ENCODE measurements around the gene GPR15LG. TPM values are rescaled to one million over a fixed set of nuclear protein-coding genes. Genes with fewer than 3 reads are reported as not detected.
"Not testable (repeated sequence)": the region's sequence is repeated elsewhere in the genome, so short reads cannot be mapped to it uniquely, and the experiment has no call there.

The GPR15LG gene
- total and polyA plus RNA-seq, 7 experiments from 2014 or later: not detected

DNA sequence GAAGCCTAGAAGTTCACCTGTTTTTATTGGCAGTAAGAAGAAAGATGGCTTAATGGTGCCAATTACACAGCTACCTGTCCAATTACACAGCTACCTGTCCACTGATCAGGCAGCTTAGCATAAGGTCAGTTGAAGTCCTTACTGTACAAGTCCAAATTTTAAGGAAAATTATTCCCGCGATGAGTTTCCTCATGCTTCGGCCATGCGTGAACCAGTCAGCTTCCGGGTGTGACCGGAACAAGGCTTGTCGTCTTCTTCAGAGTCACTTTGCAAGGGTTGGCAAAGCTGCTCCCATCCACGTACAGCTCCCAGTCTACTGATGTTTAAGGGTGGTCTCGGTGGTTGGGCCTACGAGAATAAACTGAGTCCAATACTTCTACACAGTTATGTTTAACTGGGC lies 5.2 kb upstream of the GPR15LG start:
- H3K36me3 ChIP-seq (ENCODE audit: control insufficient read depth in 2 of 3, insufficient read depth in 3 of 3, low read length in 3 of 3); H3K4me3 ChIP-seq (ENCODE audit: low read length); ATAC-seq; H3K27ac ChIP-seq (ENCODE audit: low read depth, low read length); H3K9me3 Mint-ChIP-seq; H3K4me1 Mint-ChIP-seq; intact Hi-C loops (cut with micrococcal nuclease); H3K36me3 Mint-ChIP-seq; H3K4me3 Mint-ChIP-seq; H3K27ac Mint-ChIP-seq; H3K27me3 ChIP-seq (ENCODE audit: control insufficient read depth in 2 of 2, insufficient read depth in 2 of 2, low read length in 2 of 2); H3K9me3 ChIP-seq (ENCODE audit: control insufficient read depth in 2 of 3, low read length in 3 of 3); DNase-seq; H3K4me1 ChIP-seq (ENCODE audit: control insufficient read depth in 2 of 2, insufficient read depth in 2 of 2, low read length in 2 of 2): not testable (repeated sequence)
- H3K27me3 Mint-ChIP-seq: peaks cover 0 to 10% (median 4%) of the 10 kb centered on the region in 5 donors
- CTCF ChIA-PET: interaction anchor here (1.0 to 1.2 kb wide), 2 partner anchors 20 to 22 kb away, joined by 4 read pairs; no protein-coding TSS in a partner anchor
- POLR2A ChIA-PET: interaction anchor here (0.8 kb wide), 1 partner anchor 9 kb away, joined by 3 read pairs; no protein-coding TSS in a partner anchor

GRCh38 chr10:84171237-84171636 lies 2.4 kb upstream of the GPR15LG start:
- POLR2A ChIA-PET; H3K27me3 Mint-ChIP-seq; H3K27ac ChIP-seq (ENCODE audit: low read depth, low read length); H3K27me3 ChIP-seq (ENCODE audit: control insufficient read depth in 2 of 2, insufficient read depth in 2 of 2, low read length in 2 of 2); H3K27ac Mint-ChIP-seq; DNase-seq; H3K9me3 Mint-ChIP-seq; H3K36me3 Mint-ChIP-seq; H3K9me3 ChIP-seq (ENCODE audit: control insufficient read depth in 2 of 3, low read length in 3 of 3); ATAC-seq; H3K4me1 Mint-ChIP-seq; H3K36me3 ChIP-seq (ENCODE audit: control insufficient read depth in 2 of 3, insufficient read depth in 3 of 3, low read length in 3 of 3); H3K4me1 ChIP-seq (ENCODE audit: control insufficient read depth in 2 of 2, insufficient read depth in 2 of 2, low read length in 2 of 2); H3K4me3 Mint-ChIP-seq; CTCF ChIA-PET; H3K4me3 ChIP-seq (ENCODE audit: low read length); intact Hi-C loops (cut with micrococcal nuclease): not testable (repeated sequence)

DNA sequence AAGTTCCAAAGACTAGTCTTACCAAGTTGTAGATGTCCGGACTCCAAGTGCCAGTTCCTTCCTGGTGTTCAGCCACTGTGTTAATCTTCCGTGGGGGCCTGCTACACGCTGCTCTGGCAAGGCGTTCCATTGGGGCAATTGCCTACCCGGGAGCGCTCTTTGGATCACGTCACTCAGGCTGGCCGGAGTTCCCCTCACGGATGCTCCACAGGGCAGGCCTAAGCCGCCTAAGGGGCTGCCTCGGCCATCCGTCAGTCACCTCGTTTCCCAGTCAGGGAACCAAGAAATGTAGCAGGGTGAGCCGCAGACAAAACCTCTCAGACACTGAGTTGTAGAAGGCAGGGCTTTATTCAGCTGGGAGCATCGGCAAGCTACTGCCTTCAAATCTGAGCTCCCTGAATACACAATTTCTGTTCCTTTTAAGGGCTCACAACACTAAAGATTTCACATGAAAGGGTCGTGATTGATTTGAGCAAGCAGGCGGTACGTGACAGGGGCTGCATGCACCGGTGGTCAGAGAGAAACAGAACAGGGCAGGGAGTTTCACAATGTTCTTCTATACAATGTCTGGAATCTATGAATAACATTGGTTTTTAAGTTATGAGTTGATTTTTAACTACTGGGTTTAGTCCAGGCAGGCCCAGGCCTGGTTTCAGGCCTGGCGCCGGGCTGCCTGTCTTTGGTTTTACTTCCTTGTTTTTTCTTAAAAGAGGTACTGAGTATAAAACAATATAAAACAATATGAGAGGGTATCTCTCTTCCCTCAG lies 1.7 kb upstream of the GPR15LG start:
- H3K9me3 Mint-ChIP-seq; H3K27me3 ChIP-seq (ENCODE audit: control insufficient read depth in 2 of 2, insufficient read depth in 2 of 2, low read length in 2 of 2); H3K4me3 Mint-ChIP-seq; H3K27me3 Mint-ChIP-seq; H3K27ac Mint-ChIP-seq; H3K36me3 ChIP-seq (ENCODE audit: control insufficient read depth in 2 of 3, insufficient read depth in 3 of 3, low read length in 3 of 3); CTCF ChIA-PET; ATAC-seq; H3K4me3 ChIP-seq (ENCODE audit: low read length); H3K36me3 Mint-ChIP-seq; H3K27ac ChIP-seq (ENCODE audit: low read depth, low read length); intact Hi-C loops (cut with micrococcal nuclease); DNase-seq; POLR2A ChIA-PET; H3K9me3 ChIP-seq (ENCODE audit: control insufficient read depth in 2 of 3, low read length in 3 of 3): not testable (repeated sequence)
- peaks cover 7 to 15% of the 10 kb centered on the region in 2 donors for H3K4me1 ChIP-seq (ENCODE audit: control insufficient read depth in 2 of 2, insufficient read depth in 2 of 2, low read length in 2 of 2)
- peaks cover 0 to 10% (median 6%) of the 10 kb centered on the region in 7 donors for H3K4me1 Mint-ChIP-seq

DNA sequence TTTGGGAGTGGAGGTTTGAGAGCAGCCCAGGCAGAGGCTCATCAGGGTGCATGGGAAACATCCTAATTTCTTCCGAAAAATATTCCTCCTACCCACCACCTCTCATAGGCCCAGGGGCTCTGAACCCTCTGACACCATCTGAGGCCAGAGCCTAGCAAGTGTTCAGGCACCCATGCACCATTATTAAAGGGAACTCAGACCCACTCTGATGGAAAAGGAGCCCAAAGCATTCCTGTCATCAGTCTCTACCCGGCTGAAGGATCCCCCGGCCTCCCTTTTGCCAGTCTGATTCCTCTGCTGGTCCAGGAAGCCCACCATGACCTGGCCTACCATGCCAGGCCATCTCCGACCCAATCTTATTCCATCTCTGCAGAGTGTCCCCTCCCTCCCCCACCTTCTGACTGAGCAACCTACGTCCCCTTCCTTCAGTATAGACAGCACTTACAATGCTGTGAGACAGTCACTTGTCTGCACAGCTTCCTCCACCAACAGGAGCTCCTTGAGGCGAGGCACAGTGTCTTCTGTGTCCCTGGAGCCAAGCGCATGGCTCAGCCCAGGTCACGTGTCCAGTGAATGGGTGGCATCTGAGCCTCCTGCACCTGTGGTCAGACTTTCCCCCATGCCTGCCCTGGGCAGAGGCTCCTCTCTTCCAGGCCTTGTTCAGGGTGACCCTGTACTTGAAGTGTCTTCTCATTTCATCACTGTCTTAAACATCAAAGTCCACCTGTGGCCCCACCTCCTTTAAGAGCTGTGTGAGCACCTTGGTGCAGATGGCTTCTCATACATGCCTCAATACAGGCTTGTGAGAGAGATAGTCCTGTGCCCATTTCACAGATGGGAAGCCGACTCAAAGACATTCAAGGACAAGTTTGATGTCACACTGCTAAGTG lies 889 bp upstream of the GPR15LG start:
- Mint-ChIP-seq H3K9me3 (no peaks in the 10 kb centered on the region), H3K36me3 (no peaks in the 10 kb centered on the region), H3K27me3 (no peaks in the 10 kb centered on the region), H3K27ac (peak overlapping the region in 1 of 9 donors; percentile 22), H3K4me1 (peaks cover 0 to 12% (median 8%) of the 10 kb centered on the region in 7 donors), H3K4me3 (no peak overlapping the region)
- intact Hi-C loops (cut with micrococcal nuclease): no loop called here
- H3K4me1 ChIP-seq (ENCODE audit: control insufficient read depth in 2 of 2, insufficient read depth in 2 of 2, low read length in 2 of 2): peaks cover 15 to 22% of the 10 kb centered on the region in 2 donors
- ChIA-PET POLR2A (interaction anchor here (1.6 kb wide), 1 partner anchor 31 kb away, joined by 6 read pairs; no protein-coding TSS in a partner anchor), CTCF (no interaction called here)
- H3K27ac ChIP-seq (ENCODE audit: low read depth, low read length): no peak overlapping the region
- ATAC-seq (no peak), DNase-seq (no peak)
- H3K4me3 ChIP-seq (ENCODE audit: low read length): no peak overlapping the region
- H3K27me3 ChIP-seq (ENCODE audit: control insufficient read depth in 2 of 2, insufficient read depth in 2 of 2, low read length in 2 of 2): no peaks in the 10 kb centered on the region
- H3K36me3 ChIP-seq (ENCODE audit: control insufficient read depth in 2 of 3, insufficient read depth in 3 of 3, low read length in 3 of 3): no peaks in the 10 kb centered on the region
- no peaks in the 10 kb centered on the region for H3K9me3 ChIP-seq (ENCODE audit: control insufficient read depth in 2 of 3, low read length in 3 of 3)

GRCh38 chr10:84175436-84175835 lies 1.8 kb downstream of the GPR15LG start:
- DNase-seq (no peak), ATAC-seq (no peak)
- Mint-ChIP-seq H3K27me3 (no peaks in the 10 kb centered on the region), H3K36me3 (no peaks in the 10 kb centered on the region), H3K4me3 (no peak overlapping the region), H3K9me3 (no peaks in the 10 kb centered on the region), H3K4me1 (peaks cover 0 to 12% (median 8%) of the 10 kb centered on the region in 7 donors), H3K27ac (no peak overlapping the region)
- intact Hi-C loops (cut with micrococcal nuclease): no loop called here
- no peak overlapping the region for H3K27ac ChIP-seq (ENCODE audit: low read depth, low read length)
- no peaks in the 10 kb centered on the region for H3K27me3 ChIP-seq (ENCODE audit: control insufficient read depth in 2 of 2, insufficient read depth in 2 of 2, low read length in 2 of 2)
- peaks cover 27 to 36% of the 10 kb centered on the region in 2 donors for H3K4me1 ChIP-seq (ENCODE audit: control insufficient read depth in 2 of 2, insufficient read depth in 2 of 2, low read length in 2 of 2)
- H3K9me3 ChIP-seq (ENCODE audit: control insufficient read depth in 2 of 3, low read length in 3 of 3): no peaks in the 10 kb centered on the region
- H3K4me3 ChIP-seq (ENCODE audit: low read length): no peak overlapping the region
- POLR2A ChIA-PET: no interaction called here
- CTCF ChIA-PET: interaction anchor here (1.0 kb wide), 1 partner anchor 26 kb away, joined by 3 read pairs; no protein-coding TSS in a partner anchor
- no peaks in the 10 kb centered on the region for H3K36me3 ChIP-seq (ENCODE audit: control insufficient read depth in 2 of 3, insufficient read depth in 3 of 3, low read length in 3 of 3)

- CTCF ChIA-PET: interaction anchor here (1.1 to 1.8 kb wide), 2 partner anchors 25 to 29 kb away, joined by 3 to 4 read pairs; no protein-coding TSS in a partner anchor
- ATAC-seq: no peak
Observed at GRCh38 chr10:84176351-84176750, 2.8 kb downstream of the GPR15LG start.

More at GRCh38 chr10:84176351-84176750, 2.8 kb downstream of the GPR15LG start:
- H3K4me1 Mint-ChIP-seq: peaks cover 0 to 12% (median 8%) of the 10 kb centered on the region in 7 donors
- H3K27ac ChIP-seq (ENCODE audit: low read depth, low read length): peak overlapping the region; percentile 36
- H3K4me3 Mint-ChIP-seq: peak overlapping the region in 6 of 10 donors; percentile 40 to 70 (median 61)
- H3K27ac Mint-ChIP-seq: peak overlapping the region in 2 of 9 donors; percentile 43 to 78
- POLR2A ChIA-PET: no interaction called here
- H3K27me3 ChIP-seq (ENCODE audit: control insufficient read depth in 2 of 2, insufficient read depth in 2 of 2, low read length in 2 of 2): no peaks in the 10 kb centered on the region
- no peaks in the 10 kb centered on the region for H3K9me3 ChIP-seq (ENCODE audit: control insufficient read depth in 2 of 3, low read length in 3 of 3)
- intact Hi-C loops (cut with micrococcal nuclease): no loop called here
- H3K4me1 ChIP-seq (ENCODE audit: control insufficient read depth in 2 of 2, insufficient read depth in 2 of 2, low read length in 2 of 2): peaks cover 27 to 36% of the 10 kb centered on the region in 2 donors
- H3K9me3 Mint-ChIP-seq: peaks cover 0 to under 1% (median 0%) of the 10 kb centered on the region in 11 donors
- H3K36me3 Mint-ChIP-seq: no peaks in the 10 kb centered on the region
- H3K4me3 ChIP-seq (ENCODE audit: low read length): no peak overlapping the region
- H3K36me3 ChIP-seq (ENCODE audit: control insufficient read depth in 2 of 3, insufficient read depth in 3 of 3, low read length in 3 of 3): no peaks in the 10 kb centered on the region
- no peaks in the 10 kb centered on the region for H3K27me3 Mint-ChIP-seq
- no peak for DNase-seq

Data from naive thymus-derived CD4-positive, alpha-beta T cell (primary cell).